ENCODE results near the gene PAF1.

The PAF1 gene

DNA sequence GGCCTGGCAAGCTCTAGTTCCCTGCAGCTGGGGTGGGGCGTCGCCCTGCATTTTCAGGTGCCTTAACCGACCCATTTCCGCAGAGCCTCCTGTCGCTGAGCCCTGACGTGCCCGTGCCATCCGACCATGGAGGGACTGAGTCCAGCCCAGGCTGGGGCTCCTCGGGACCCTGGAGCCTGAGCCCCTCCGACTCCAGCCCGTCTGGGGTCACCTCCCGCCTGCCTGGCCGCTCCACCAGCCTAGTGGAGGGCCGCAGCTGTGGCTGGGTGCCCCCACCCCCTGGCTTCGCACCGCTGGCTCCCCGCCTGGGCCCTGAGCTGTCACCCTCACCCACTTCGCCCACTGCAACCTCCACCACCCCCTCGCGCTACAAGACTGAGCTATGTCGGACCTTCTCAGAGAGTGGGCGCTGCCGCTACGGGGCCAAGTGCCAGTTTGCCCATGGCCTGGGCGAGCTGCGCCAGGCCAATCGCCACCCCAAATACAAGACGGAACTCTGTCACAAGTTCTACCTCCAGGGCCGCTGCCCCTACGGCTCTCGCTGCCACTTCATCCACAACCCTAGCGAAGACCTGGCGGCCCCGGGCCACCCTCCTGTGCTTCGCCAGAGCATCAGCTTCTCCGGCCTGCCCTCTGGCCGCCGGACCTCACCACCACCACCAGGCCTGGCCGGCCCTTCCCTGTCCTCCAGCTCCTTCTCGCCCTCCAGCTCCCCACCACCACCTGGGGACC is 16.9 kb upstream of the PAF1 start:
- FAIRE-seq = no peak
- TF ChIP-seq, protein P1, sequence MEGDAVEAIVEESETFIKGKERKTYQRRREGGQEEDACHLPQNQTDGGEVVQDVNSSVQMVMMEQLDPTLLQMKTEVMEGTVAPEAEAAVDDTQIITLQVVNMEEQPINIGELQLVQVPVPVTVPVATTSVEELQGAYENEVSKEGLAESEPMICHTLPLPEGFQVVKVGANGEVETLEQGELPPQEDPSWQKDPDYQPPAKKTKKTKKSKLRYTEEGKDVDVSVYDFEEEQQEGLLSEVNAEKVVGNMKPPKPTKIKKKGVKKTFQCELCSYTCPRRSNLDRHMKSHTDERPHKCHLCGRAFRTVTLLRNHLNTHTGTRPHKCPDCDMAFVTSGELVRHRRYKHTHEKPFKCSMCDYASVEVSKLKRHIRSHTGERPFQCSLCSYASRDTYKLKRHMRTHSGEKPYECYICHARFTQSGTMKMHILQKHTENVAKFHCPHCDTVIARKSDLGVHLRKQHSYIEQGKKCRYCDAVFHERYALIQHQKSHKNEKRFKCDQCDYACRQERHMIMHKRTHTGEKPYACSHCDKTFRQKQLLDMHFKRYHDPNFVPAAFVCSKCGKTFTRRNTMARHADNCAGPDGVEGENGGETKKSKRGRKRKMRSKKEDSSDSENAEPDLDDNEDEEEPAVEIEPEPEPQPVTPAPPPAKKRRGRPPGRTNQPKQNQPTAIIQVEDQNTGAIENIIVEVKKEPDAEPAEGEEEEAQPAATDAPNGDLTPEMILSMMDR (IDR thresholded peaks at IDR 0.05; ENCODE audit: insufficient read depth, missing control alignments) = no peak
- no peak for DNase-seq (ENCODE audit: insufficient read length, low spot score)

DNA sequence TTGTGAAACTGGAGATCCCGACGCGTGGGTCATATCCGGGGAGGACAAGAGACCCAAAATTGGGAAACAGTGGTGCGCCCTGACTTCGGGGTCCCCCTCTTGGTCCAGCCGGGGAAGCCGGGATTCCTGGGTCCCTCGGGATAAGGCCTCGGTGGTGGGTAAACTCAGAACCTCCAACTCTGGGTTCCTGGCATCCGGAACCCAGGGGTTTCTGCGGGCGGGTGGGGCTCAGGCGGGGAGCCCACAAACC is 16.4 kb upstream of the PAF1 start:
- DNase-seq (ENCODE audit: insufficient read length, low spot score) (no peak), FAIRE-seq (no peak)
- TF ChIP-seq, protein P1 (IDR thresholded peaks at IDR 0.05; ENCODE audit: insufficient read depth, missing control alignments) = no peak

DNA sequence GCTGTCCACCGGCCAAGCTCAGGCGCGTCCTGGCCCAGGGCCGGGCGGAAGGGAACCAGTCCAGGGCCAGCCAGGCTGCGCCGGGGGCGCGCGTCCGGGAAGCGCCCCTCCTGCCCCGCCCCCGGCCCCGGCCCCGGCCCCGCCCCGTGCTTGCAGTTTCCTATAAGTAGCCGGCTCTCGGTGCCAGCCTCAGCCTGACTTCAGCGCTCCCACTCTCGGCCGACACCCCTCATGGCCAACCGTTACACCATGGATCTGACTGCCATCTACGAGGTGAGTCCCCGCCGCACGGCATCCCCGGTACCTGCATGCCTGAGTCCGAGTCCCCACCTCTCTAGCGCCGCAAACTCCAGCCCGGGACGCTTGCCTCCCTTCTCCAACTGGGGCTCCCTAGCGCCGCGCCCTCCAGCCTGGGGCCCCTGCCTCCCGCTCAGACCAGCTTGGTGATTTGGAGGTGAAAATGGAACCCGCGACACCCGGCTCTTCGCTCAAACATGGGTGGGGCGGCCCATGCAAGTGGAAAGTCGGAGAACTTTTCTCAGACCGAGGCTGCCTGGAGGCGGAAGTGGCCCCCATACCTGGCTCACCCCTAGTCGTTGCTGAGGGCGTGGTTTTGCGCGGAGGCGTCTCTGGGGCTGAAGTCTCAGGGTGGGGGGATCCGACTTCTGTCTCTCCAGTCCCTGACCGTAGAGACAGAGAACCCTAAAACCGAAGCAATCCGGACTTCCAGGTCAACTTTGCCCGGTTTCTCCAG is 15.9 kb upstream of the PAF1 start, which contains the start of gene ZFP36:
TSS of gene ZFP36 (plus strand) at position 192 of the 754 bp plus-strand sequence. CDS start at position 250, 58 bp downstream.
- FAIRE-seq (no peak), DNase-seq (ENCODE audit: insufficient read length, low spot score) (peak; percentile 76)
- TF ChIP-seq, protein P1 (IDR thresholded peaks at IDR 0.05; ENCODE audit: insufficient read depth, missing control alignments) = no peak

DNA sequence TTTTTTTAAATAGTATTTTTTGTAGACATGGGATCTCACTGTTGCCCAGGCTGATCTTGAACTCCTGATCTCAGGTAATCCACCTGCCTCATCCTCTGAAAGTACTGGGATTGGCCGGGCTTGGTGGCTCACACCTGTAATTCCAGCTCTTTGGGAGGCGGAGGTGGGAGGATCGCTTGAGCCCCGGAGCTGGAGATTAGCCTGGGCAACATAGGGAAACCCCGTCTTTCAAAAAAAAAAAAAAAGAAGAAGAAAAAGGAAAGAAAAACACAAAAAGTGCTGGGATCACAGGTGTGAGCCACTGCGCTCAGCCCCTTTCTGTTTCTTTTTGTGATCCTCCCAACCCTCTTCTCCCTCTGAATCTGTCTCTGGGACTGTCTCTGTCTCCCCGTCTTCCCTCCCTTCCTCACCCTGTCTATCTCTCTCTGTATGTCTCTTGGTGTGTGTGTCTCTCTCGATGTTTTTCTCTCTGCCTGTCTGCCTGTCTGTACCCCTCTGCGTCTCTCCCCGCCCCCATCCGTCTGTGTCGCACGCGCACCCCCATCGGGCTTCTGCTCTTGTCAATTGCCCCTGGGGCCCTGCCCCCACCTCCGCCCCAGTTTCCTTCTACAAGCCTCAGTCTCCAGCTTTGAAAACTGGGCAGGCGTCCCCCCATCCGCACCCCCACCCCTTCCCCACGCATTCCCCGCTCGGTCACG is 15.2 kb upstream of the PAF1 start:
- DNase-seq (ENCODE audit: insufficient read length, low spot score) = no peak
- no peak for FAIRE-seq
- TF ChIP-seq, protein P1 (IDR thresholded peaks at IDR 0.05; ENCODE audit: insufficient read depth, missing control alignments) = no peak

DNA sequence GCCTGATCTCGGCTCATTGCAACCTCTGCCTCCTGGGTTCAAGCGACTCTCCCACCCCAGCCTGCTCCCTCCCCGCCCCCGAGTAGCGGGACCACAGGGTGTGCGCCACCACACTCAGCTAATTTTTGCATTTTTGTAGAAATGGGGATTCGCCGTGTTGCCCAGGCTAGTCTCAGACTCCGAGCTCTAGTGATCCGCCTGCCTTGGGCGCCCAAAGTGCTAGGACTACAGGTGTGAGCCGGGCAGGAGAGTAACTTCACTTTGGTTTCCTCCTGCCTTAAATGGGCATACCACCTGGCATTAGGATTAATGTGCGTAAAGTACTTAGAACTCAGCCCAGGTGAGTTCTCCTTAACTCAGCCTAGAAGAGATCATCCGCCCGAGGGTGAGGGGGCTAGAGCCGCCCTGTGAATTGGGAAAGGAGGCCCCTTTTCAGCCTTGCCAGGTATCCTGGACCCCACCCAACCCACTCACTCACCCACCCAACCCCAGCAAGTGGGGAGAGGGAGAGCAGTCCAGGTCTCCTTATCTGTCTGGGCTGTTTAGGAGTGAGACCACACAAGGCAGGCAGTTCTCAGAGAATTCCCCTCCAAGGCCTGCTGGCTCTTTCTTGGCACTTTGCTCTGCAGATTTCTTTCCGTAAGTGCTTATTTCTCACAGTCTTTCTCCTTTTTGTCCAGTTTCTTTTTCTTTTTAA is 14.5 kb upstream of the PAF1 start:
- DNase-seq (ENCODE audit: insufficient read length, low spot score) (no peak), FAIRE-seq (no peak)

More for the DNA sequence above, 14.5 kb upstream of the PAF1 start:
- TF ChIP-seq, protein P1 (IDR thresholded peaks at IDR 0.05; ENCODE audit: insufficient read depth, missing control alignments) = no peak

All from D721Med (cell line).